ENCODE data around the gene TP73. TPM values are rescaled to one million over a fixed set of nuclear protein-coding genes. Genes with fewer than 3 reads are reported as not detected.

TP73 gene
- total RNA-seq, 2 experiments from 2014 or later = 2.0 to 2.6 TPM

GRCh38 chr1:3671371-3672180 is 19.3 kb downstream of the TP73 start:
- ChIA-PET POLR2A (no interaction called here), CTCF (no interaction called here)
- DNase-seq = no peak
- Mint-ChIP-seq H3K4me3 (no peak overlapping the region), H3K4me1 (peaks cover 5% of the 10 kb centered on the region), H3K27me3 (peaks cover 10% of the 10 kb centered on the region), H3K9me3 (no peaks in the 10 kb centered on the region), H3K36me3 (ENCODE audit: low read depth) (no peaks in the 10 kb centered on the region), H3K27ac (no peak overlapping the region)

DNA sequence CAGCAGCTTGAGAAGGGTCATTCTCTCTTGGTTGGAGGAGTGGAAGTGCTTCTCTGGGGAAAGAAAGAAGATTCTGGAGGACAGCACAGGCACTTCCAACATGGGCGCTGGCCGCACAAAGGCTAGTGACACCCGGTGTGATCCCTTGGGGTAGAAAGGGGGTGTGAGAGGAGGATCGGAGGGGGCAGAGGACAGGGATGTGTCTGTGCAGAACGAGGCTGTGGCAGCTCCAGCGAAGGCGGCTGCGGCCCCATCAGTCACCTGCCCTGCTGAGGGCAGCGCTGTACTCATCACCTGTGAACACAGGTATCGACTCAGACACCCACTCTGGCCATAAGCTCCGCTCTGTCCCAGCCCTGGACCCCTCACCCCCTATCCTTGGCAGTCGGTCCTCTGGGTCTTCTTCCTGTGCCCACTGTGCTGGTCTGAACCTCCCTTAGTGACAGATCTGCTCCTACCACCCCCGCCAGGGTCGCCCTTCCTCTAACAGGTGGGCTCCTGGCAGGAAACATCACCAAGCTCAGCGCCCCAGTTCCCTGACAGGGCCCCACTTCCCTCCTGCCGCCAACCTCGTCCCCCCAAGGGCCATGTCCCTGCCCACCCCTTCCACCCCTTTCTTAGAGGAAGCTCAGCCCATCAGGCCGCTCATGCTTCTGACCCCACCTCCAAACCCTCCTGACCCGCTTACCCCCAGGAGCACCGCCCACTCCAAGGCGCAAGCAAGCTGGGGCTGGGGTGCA is 20.1 kb downstream of the TP73 start:
- H3K27ac Mint-ChIP-seq = no peak overlapping the region
- no peaks in the 10 kb centered on the region for H3K9me3 Mint-ChIP-seq
- DNase-seq = no peak
- H3K4me3 Mint-ChIP-seq = no peak overlapping the region
- ChIA-PET CTCF (no interaction called here), POLR2A (no interaction called here)
- peaks cover 8% of the 10 kb centered on the region for H3K27me3 Mint-ChIP-seq
- H3K4me1 Mint-ChIP-seq = peaks cover 10% of the 10 kb centered on the region
- H3K36me3 Mint-ChIP-seq (ENCODE audit: low read depth) = no peaks in the 10 kb centered on the region

- ChIA-PET POLR2A (no interaction called here), CTCF (no interaction called here)
- no peak for DNase-seq
- H3K27ac Mint-ChIP-seq = no peak overlapping the region
- no peaks in the 10 kb centered on the region for H3K9me3 Mint-ChIP-seq
- peaks cover 6% of the 10 kb centered on the region for H3K27me3 Mint-ChIP-seq
- no peaks in the 10 kb centered on the region for H3K36me3 Mint-ChIP-seq (ENCODE audit: low read depth)
- peaks cover 16% of the 10 kb centered on the region for H3K4me1 Mint-ChIP-seq
- H3K4me3 Mint-ChIP-seq = peak overlapping the region; percentile 2
Measured at GRCh38 chr1:3672971-3673361, 20.6 kb downstream of the TP73 start.

GRCh38 chr1:3673381-3674099 is 21.2 kb downstream of the TP73 start:
- H3K4me3 Mint-ChIP-seq = peak overlapping the region; percentile 2
- ChIA-PET POLR2A (no interaction called here), CTCF (no interaction called here)
- H3K27me3 Mint-ChIP-seq = peaks cover under 1% of the 10 kb centered on the region
- no peaks in the 10 kb centered on the region for H3K36me3 Mint-ChIP-seq (ENCODE audit: low read depth)
- H3K27ac Mint-ChIP-seq = peak overlapping the region; percentile 32
- H3K9me3 Mint-ChIP-seq = no peaks in the 10 kb centered on the region
- H3K4me1 Mint-ChIP-seq = peaks cover 19% of the 10 kb centered on the region
- DNase-seq = no peak

GRCh38 chr1:3674100-3675094 is 22.1 kb downstream of the TP73 start:
- peaks cover under 1% of the 10 kb centered on the region for H3K27me3 Mint-ChIP-seq
- no peaks in the 10 kb centered on the region for H3K9me3 Mint-ChIP-seq
- POLR2A ChIA-PET = no interaction called here
- H3K4me3 Mint-ChIP-seq = no peak overlapping the region
- H3K4me1 Mint-ChIP-seq = peaks cover 25% of the 10 kb centered on the region
- CTCF ChIA-PET = no interaction called here
- no peak for DNase-seq
- no peak overlapping the region for H3K27ac Mint-ChIP-seq
- no peaks in the 10 kb centered on the region for H3K36me3 Mint-ChIP-seq (ENCODE audit: low read depth)

GRCh38 chr1:3675436-3675835 is 23.1 kb downstream of the TP73 start:
- no peak overlapping the region for H3K27ac Mint-ChIP-seq
- CTCF ChIA-PET = no interaction called here
- POLR2A ChIA-PET = no interaction called here
- DNase-seq = no peak
- H3K4me3 Mint-ChIP-seq = no peak overlapping the region
- H3K4me1 Mint-ChIP-seq = peaks cover 33% of the 10 kb centered on the region
- no peaks in the 10 kb centered on the region for H3K36me3 Mint-ChIP-seq (ENCODE audit: low read depth)
- peaks cover 6% of the 10 kb centered on the region for H3K27me3 Mint-ChIP-seq
- no peaks in the 10 kb centered on the region for H3K9me3 Mint-ChIP-seq

DNA sequence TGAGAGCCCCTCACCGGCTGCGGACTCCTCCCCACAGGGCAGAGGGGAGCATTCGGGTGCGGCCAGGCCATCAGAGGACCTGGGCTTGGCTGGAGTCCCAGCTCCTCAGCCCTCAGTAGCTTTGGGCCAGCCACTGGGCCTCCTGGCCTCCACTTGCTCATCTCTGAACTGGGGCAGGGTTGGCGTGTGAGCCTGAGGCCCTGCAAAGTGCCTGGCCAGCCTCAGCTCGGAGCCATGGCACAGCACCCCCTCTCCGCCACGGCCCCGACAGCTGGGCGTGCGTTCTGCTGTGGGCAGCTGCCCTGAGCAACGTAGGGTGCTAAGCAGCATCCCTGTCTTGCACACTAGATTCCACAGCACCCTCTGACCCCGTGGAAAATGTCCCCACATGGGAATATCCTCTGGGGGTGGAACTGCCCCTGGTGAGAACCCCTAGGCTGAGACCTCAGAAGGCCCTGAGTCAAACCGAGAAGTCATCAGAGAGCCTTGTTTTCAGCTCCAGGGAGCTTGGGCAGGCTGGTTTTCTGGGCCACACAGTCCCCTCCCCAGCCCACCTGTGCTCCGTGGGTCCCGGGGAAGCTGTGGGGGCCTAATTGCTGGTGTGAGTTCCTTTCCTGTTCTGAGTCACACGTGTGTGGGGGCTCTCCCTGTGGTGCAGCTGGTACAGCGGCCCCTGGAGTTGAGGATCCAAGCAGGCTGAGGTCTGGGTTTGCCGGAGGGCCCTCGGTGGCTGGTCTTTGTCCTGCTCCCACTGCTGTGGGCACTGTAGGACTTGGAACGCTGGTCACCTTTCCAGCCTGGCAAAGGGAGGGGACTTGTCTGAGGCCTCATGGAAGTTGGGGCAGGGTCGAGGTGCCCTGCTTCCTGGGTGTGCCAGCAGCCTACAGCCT is 24.5 kb downstream of the TP73 start:
- peaks cover 33% of the 10 kb centered on the region for H3K4me1 Mint-ChIP-seq
- peak overlapping the region; percentile 40 for H3K27ac Mint-ChIP-seq
- ChIA-PET POLR2A (no interaction called here), CTCF (interaction anchor here (0.9 kb wide), 1 partner anchor 48 kb away, joined by 3 read pairs; no protein-coding TSS in a partner anchor)
- H3K36me3 Mint-ChIP-seq (ENCODE audit: low read depth) = no peaks in the 10 kb centered on the region
- no peak for DNase-seq
- no peak overlapping the region for H3K4me3 Mint-ChIP-seq
- peaks cover 6% of the 10 kb centered on the region for H3K27me3 Mint-ChIP-seq
- no peaks in the 10 kb centered on the region for H3K9me3 Mint-ChIP-seq

DNA sequence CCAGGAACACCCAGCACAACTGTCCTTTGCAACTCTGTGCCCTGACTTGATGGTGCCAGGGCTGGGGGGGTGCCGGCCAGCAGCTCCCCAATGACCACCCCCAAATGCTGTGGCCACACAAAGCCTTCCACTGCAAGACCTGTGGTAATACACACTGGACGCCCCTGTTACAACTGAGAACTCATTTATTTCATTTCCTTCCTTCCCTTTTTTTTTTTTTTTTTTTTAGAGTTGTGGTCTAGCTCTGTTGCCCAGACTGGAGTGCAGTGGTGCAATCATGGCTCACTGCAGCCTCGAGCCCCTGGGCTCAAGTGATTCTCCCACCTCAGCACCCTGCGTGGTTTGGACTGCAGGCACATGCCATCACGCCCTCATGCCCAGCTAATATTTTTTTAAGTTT is 25.2 kb downstream of the TP73 start:
- POLR2A ChIA-PET = interaction anchor here (0.7 kb wide), 1 partner anchor 26 kb away, joined by 4 read pairs; no protein-coding TSS in a partner anchor
- H3K4me1 Mint-ChIP-seq = peaks cover 33% of the 10 kb centered on the region
- no peak for DNase-seq
- CTCF ChIA-PET = interaction anchor here (0.9 kb wide), 2 partner anchors 47 to 51 kb away, joined by 3 to 4 read pairs; no protein-coding TSS in a partner anchor
- H3K9me3 Mint-ChIP-seq = no peaks in the 10 kb centered on the region
- H3K36me3 Mint-ChIP-seq (ENCODE audit: low read depth) = no peaks in the 10 kb centered on the region
- H3K27ac Mint-ChIP-seq = peak overlapping the region; percentile 40
- H3K4me3 Mint-ChIP-seq = no peak overlapping the region
- H3K27me3 Mint-ChIP-seq = peaks cover 6% of the 10 kb centered on the region

DNA sequence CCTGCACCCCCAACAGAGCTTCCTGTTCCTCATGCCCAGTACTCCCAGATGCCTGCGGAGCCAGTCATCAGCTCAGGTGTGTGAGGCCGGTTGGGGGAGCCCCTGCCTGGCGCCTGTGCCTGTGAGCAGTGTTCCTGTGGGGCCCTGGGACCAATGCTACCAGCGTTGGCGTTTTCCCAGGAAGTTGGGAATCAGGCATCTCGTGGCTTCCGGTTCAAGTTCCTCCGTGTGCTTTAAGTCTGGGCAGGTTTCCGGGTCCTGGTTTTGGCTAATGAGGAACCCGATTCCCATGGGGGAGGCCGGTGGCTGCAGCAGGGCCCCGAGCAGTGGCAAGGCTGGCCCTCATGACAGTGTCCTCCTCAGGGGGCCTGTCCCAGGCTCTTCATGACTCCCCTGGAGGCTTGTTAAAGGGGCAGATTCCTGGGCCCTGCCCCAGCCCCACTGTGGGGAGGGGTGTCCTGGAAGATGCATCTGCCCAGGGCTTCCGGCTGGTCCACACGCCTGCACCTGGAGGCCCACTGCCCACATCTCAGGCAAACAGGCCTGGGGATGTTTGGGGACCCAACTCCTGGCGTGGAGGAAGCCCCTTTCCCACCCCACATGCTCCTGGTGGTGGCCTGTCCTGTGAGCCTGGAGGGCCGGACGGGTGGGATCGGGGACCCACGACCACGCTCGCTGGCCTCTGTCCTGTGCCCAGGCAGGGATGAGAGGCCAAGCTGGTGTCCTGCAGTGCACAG is 26.2 kb downstream of the TP73 start:
- no peak for DNase-seq
- peaks cover 6% of the 10 kb centered on the region for H3K27me3 Mint-ChIP-seq
- no peak overlapping the region for H3K27ac Mint-ChIP-seq
- H3K36me3 Mint-ChIP-seq (ENCODE audit: low read depth) = no peaks in the 10 kb centered on the region
- POLR2A ChIA-PET = no interaction called here
- CTCF ChIA-PET = interaction anchor here (0.9 kb wide), 1 partner anchor 52 kb away, joined by 4 read pairs; no protein-coding TSS in a partner anchor
- H3K4me1 Mint-ChIP-seq = peaks cover 29% of the 10 kb centered on the region
- H3K4me3 Mint-ChIP-seq = no peak overlapping the region
- H3K9me3 Mint-ChIP-seq = no peaks in the 10 kb centered on the region

DNA sequence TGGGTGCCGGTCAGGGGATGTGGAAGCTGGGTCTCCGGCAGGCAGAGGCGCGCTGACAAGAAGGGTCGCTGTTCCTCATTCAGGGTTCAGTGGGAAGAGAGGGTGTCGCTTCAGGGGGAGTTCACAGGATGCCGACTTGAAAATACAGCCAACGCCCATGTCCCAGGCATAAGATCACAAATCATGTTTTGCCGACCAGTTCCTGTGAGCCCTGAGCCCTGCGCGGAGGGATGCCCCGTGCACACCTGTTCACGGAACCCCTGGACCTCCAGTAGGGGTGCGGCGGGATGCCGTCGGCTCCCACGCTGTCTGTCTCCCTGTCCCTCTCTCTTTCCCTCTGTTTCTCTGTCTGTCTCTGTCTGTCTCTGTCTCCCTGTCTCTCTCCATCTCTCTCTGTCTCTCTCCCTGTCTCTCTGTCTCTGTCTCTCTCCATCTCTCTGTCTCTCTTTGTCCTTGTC is 26.8 kb downstream of the TP73 start:
- no peak for DNase-seq
- ChIA-PET POLR2A (no interaction called here), CTCF (no interaction called here)
- no peaks in the 10 kb centered on the region for H3K9me3 Mint-ChIP-seq
- H3K36me3 Mint-ChIP-seq (ENCODE audit: low read depth) = no peaks in the 10 kb centered on the region
- peaks cover 6% of the 10 kb centered on the region for H3K27me3 Mint-ChIP-seq
- H3K27ac Mint-ChIP-seq = peak overlapping the region; percentile 35
- H3K4me3 Mint-ChIP-seq = no peak overlapping the region
- peaks cover 28% of the 10 kb centered on the region for H3K4me1 Mint-ChIP-seq

- Mint-ChIP-seq H3K36me3 (ENCODE audit: low read depth) (no peaks in the 10 kb centered on the region), H3K27ac (no peak overlapping the region), H3K9me3 (no peaks in the 10 kb centered on the region), H3K4me1 (peaks cover 28% of the 10 kb centered on the region), H3K4me3 (no peak overlapping the region), H3K27me3 (peaks cover 6% of the 10 kb centered on the region)
- POLR2A ChIA-PET = no interaction called here
- no peak for DNase-seq
- CTCF ChIA-PET = no interaction called here
Measured at GRCh38 chr1:3679799-3680453, 27.6 kb downstream of the TP73 start.
